ENCODE data around the gene EPS8L2. TPM values are rescaled to one million over a fixed set of nuclear protein-coding genes. Genes with fewer than 3 reads are reported as not detected.

EPS8L2 gene
- total RNA-seq, 1 experiment from 2014 or later: 92.8 TPM

DNA sequence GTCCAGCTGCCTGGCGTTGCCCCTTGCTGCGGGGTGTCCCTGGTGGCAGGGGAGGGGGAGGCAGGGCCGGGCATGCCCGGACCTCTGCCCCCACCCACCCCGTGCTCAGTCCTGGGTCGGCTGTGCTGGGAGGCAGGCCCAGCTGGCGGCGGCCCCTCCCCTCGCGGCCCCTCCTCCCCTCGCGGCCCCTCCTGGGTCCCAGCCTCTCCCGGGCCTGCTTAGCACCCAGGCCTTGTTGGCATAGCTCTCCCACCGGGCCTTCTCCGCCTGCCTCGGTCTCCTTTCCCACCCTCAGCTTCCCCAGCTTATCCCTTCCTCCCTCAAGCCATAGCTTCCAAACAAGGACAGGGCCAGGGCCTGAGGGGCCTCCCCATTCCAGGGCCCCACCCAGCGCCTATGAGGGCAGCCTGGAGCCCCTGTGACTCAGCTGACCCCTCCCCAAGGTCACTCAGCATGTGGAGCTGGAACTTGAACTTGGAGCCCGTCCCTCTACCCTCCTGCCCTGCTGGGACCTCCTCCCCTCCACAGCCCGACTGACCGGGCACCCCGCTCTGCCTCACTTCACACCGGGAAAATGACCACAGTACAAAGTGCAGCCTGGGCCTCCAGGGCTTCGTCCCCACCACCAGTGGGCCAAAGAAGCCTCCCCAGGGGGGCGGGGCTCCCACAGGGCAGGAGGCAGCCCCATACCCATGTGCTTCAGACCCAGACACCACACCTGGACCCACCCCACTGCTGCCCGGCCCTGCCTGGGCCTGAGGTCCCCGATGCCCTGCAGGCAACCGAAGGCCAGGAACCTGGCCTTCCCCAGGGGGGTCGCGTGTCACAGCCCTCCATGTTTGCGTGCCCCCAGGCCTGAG, 1.2 kb downstream of the EPS8L2 start:
- Histone ChIP-seq H2BK20ac (ENCODE audit: low read depth, low read length, poor library complexity, severe bottlenecking) (no peak overlapping the region), H3K9ac (ENCODE audit: extremely low read depth, insufficient read length, low read length) (no peak overlapping the region), H3K56ac (ENCODE audit: insufficient read length, low read depth, low read length) (no peak overlapping the region), H3K27ac (ENCODE audit: insufficient read length, low read depth, low read length) (no peak overlapping the region), H3K4me2 (ENCODE audit: insufficient read depth, insufficient read length, low read length) (peak overlapping the region; percentile 33), H3K9me3 (ENCODE audit: control insufficient read depth, low read depth, low read length) (no peaks in the 10 kb centered on the region), H3K4ac (ENCODE audit: low read depth, low read length) (no peak overlapping the region), H3K18ac (ENCODE audit: insufficient read length, low read depth, low read length) (no peak overlapping the region), H4K8ac (replicated peaks; ENCODE audit: insufficient read length, low read depth, low read length) (no peak overlapping the region), H2AFZ (ENCODE audit: low read length) (no peak overlapping the region), H2AK5ac (ENCODE audit: insufficient read length, low read length) (no peak overlapping the region), H4K91ac (ENCODE audit: insufficient read length, low read depth, low read length) (no peak overlapping the region), H3K23me2 (ENCODE audit: insufficient read length, low read depth, low read length, poor library complexity, severe bottlenecking) (peaks cover 3% of the 10 kb centered on the region), H3K79me2 (ENCODE audit: insufficient read depth, low read length) (no peaks in the 10 kb centered on the region), H3K4me1 (ENCODE audit: insufficient read depth, low read length) (peaks cover 5% of the 10 kb centered on the region; the same call in 1 of the 2 replicates), H2BK120ac (ENCODE audit: low read depth, low read length, poor library complexity, severe bottlenecking) (no peak overlapping the region), H2BK12ac (ENCODE audit: insufficient read length, low read depth, low read length) (no peak overlapping the region), H3T11ph (ENCODE audit: low read length) (no peak overlapping the region), H3K79me1 (ENCODE audit: insufficient read depth, low read depth, low read length, poor library complexity, severe bottlenecking) (no peaks in the 10 kb centered on the region), H4K5ac (ENCODE audit: insufficient read length, low read depth, low read length) (no peak overlapping the region), H2BK5ac (ENCODE audit: insufficient read length, low read length) (no peak overlapping the region), H2BK15ac (ENCODE audit: low read depth, low read length) (no peak overlapping the region), H3K14ac (ENCODE audit: insufficient read depth, low read length) (no peak overlapping the region), H4K20me1 (ENCODE audit: control insufficient read depth, insufficient read depth, insufficient read length) (no peaks in the 10 kb centered on the region), H3K23ac (ENCODE audit: insufficient read length, low read depth, low read length) (no peak overlapping the region), H3K27me3 (ENCODE audit: insufficient read depth, low read length) (no peaks in the 10 kb centered on the region)
- H3K9me3 Mint-ChIP-seq: no peaks in the 10 kb centered on the region
- peaks cover 15 to 33% of the 10 kb centered on the region in 2 experiments for H3K4me1 Mint-ChIP-seq
- TF ChIP-seq, protein P1, sequence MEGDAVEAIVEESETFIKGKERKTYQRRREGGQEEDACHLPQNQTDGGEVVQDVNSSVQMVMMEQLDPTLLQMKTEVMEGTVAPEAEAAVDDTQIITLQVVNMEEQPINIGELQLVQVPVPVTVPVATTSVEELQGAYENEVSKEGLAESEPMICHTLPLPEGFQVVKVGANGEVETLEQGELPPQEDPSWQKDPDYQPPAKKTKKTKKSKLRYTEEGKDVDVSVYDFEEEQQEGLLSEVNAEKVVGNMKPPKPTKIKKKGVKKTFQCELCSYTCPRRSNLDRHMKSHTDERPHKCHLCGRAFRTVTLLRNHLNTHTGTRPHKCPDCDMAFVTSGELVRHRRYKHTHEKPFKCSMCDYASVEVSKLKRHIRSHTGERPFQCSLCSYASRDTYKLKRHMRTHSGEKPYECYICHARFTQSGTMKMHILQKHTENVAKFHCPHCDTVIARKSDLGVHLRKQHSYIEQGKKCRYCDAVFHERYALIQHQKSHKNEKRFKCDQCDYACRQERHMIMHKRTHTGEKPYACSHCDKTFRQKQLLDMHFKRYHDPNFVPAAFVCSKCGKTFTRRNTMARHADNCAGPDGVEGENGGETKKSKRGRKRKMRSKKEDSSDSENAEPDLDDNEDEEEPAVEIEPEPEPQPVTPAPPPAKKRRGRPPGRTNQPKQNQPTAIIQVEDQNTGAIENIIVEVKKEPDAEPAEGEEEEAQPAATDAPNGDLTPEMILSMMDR (conservative IDR thresholded peaks at IDR 0.05): peak; percentile 62; the same call in 2 of the 3 replicates
- H3K27me3 Mint-ChIP-seq (ENCODE audit: low read depth): no peaks in the 10 kb centered on the region
- H3K4me3 Mint-ChIP-seq: peak overlapping the region; percentile 48 to 71; a peak in 4 of 5 replicates
- peak overlapping the region in 2 of 3 experiments; percentile 27 to 68; a peak in 1 of 7 replicates for H3K27ac Mint-ChIP-seq
- H3K36me3 Mint-ChIP-seq (ENCODE audit: insufficient read depth in 1 of 3, low read depth in 3 of 3): peaks cover 0 to 6% (median 0%) of the 10 kb centered on the region in 3 experiments; a peak in 1 of 7 replicates
- no CpG with 5 or more reads among the region's 30 CpGs for WGBS (ENCODE audit: extremely low coverage, insufficient read length, low lambda C conversion rate)
- peak; percentile 78 for DNase-seq
